Fibroblast of the aortic adventitia (primary cell): ENCODE data around the gene PLAGL1. TPM values are rescaled to one million over a fixed set of nuclear protein-coding genes. Genes with fewer than 3 reads are reported as not detected.
"Not testable (repeated sequence)": the region's sequence is repeated elsewhere in the genome, so short reads cannot be mapped to it uniquely, and the experiment has no call there.

Experiments used
- DNase-seq: peaks from one replicate; pipeline ENCODE4 v3.0.0-alpha.2; 2010; ENCODE audit warnings: low read depth
- H3K4me3 ChIP-seq: 2 replicates; pipeline ENCODE4 v1.5.1; 2011; ENCODE audit warnings: low read depth, mild to moderate bottlenecking, control low read depth, low read length, moderate library complexity
- total RNA-seq: library from RNA; depleted of rRNA; stranded (reverse); fragments of >200 nt; gene quantifications from 2 replicates; pipeline ENCODE4 v1.2.3, GENCODE V29; 2012; ENCODE audit warnings: low replicate concordance
- TF ChIP-seq, protein P1 (sequence below): IDR thresholded peaks from 2 replicates; pipeline ENCODE4 v1.5.1; 2011; ENCODE audit warnings: mild to moderate bottlenecking, low read length, control low read depth, inconsistent platforms; ENCODE audit not compliant: insufficient read depth

PLAGL1 gene
- total RNA-seq, 1 donor: 35.2 TPM

DNA sequence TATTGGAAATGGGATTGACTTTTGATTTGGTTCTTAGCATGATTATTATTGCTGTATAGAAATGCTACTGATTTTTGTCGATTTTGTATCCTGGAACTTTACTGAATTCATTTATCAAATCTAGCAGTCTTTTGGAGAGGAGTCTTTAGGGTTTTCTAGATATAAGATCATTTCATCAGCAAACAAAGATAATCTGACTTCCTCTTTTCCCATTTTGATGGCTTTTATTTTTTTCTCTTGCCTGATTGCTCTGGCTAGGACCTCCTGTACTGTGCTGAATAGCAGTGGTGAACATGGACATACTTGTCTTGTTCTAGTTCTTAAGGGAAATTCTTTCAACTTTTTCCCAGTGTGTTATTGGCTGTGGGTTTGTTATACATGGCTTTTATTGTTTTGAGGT is 79.2 kb downstream of the PLAGL1 start:
- TF ChIP-seq, protein P1, sequence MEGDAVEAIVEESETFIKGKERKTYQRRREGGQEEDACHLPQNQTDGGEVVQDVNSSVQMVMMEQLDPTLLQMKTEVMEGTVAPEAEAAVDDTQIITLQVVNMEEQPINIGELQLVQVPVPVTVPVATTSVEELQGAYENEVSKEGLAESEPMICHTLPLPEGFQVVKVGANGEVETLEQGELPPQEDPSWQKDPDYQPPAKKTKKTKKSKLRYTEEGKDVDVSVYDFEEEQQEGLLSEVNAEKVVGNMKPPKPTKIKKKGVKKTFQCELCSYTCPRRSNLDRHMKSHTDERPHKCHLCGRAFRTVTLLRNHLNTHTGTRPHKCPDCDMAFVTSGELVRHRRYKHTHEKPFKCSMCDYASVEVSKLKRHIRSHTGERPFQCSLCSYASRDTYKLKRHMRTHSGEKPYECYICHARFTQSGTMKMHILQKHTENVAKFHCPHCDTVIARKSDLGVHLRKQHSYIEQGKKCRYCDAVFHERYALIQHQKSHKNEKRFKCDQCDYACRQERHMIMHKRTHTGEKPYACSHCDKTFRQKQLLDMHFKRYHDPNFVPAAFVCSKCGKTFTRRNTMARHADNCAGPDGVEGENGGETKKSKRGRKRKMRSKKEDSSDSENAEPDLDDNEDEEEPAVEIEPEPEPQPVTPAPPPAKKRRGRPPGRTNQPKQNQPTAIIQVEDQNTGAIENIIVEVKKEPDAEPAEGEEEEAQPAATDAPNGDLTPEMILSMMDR: no peak
- no peak overlapping the region for H3K4me3 ChIP-seq
- DNase-seq: no peak

DNA sequence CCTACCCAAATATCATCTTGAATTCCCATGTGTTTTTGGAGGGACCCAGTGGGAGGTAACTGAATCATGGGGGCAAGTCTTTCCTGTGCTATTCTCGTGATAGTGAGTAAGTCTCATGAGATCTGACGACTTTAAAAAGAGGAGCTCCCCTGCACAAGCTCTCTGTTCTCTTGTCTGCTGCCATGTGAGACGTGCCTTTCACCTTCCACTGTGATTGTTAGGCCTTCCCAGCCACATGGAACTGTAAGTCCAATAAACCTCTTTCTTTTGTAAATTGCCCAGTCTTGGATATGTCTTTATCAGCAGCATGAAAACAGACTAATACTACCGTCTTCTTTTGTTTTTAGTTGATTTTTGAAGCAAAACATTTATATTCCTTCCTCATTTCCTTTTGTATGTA is 91.0 kb downstream of the PLAGL1 start:
- not testable (repeated sequence) for H3K4me3 ChIP-seq, DNase-seq

DNA sequence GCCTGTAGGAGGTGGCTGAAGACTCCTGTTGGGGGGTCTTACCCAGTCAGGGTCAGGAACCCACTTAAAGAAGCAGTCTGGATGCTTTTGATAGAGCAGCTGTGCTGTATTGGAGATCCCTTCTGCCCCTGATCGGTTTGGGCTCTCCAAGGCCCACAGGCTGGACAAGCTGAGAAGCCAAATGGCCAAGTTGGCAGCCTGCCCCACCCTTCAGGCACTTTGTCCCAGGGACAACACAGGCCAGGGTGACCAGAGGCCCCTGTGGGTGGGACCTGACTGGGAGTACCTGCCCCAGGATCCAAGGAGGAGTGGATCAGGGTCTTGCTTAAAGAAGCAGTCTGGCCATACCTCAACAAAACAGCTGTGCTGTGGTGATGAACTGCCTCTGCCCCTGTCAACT is 95.4 kb downstream of the PLAGL1 start:
- TF ChIP-seq, protein P1: no peak

DNA sequence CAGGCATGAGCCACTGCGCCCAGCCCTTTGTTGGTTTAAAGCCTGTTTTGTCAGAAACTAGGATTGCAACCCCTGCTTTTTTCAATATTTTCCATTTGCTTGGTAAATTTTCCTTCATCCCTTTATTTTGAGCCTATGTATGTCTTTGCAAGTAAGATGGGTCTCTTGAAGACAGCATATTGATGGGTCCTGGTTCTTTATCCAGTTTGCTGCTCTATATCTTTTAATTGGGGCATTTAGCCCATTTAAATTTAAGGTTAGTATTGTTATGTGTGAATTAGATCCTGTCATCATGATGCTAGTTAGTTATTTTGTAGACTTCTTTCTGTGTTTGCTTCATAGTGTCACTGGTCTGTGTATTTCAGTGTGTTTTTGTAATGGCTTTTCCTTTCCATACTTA is 97.0 kb downstream of the PLAGL1 start:
- H3K4me3 ChIP-seq: no peak overlapping the region
- DNase-seq: no peak
- TF ChIP-seq, protein P1: no peak

More for the DNA sequence above, 95.4 kb downstream of the PLAGL1 start:
- DNase-seq: no peak
- H3K4me3 ChIP-seq: no peak overlapping the region

DNA sequence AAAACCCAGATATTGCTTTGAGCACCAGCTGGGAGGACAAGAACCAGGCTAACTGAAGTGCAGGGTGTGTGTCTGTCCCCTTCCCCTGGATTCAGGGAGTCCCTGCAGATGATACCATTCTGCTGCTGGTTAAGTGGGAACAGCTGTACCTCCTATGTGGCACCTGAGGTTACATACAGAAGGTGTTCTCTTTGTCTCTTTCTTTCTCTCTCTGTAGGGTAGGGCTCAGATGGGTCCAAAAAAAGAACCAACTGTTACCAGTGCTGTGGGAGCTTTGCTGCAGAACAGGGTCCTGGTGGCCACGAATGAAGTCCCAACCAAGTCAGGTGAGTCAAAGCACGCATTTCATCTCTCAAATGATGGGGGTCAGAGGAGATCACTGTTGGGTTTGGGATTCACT is 105.2 kb downstream of the PLAGL1 start:
- no peak for DNase-seq
- TF ChIP-seq, protein P1: no peak
- H3K4me3 ChIP-seq: no peak overlapping the region

DNA sequence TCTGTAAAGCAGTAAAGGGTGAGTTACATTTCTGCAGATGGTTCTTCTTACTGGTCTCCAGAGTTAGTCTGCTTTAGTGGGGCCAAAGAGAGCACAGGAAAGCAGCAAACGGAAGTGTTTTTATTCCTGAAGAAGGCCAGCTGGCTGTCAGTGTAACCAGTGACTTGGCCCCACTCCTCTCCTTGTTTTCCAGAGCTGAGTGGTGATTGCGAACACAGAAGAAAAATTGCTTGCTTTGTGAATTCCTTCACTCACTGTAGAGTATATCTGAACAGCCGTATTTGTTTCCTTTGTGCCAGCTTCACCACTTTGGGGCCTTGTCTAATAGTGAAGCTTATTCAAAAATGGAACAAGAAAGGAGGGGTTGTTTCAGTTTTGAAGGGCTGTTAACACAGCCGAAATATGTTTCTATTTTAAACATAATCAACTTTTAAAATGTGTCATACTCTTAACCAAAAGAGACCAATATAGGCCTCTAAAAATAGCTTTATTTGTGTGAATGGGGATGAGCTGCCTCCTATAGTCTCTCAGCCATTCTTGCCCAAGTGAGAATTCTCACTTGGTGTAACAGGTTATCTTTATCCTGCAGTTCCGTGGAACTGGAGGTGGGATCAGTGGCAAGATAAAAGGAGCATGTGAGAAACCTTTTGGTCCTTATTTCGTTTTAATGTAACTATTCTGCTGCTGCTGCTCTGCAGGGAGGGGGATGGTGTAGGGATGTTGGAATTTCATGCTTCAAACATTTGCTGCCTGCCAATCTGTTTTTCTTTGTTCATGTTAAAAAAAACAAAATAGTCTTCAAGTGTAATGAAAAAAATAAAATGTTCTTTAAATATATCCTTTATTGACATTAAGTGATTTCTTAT is 105.9 kb downstream of the PLAGL1 start:
- H3K4me3 ChIP-seq: no peak overlapping the region
- DNase-seq: peak; percentile 88
- TF ChIP-seq, protein P1: no peak

DNA sequence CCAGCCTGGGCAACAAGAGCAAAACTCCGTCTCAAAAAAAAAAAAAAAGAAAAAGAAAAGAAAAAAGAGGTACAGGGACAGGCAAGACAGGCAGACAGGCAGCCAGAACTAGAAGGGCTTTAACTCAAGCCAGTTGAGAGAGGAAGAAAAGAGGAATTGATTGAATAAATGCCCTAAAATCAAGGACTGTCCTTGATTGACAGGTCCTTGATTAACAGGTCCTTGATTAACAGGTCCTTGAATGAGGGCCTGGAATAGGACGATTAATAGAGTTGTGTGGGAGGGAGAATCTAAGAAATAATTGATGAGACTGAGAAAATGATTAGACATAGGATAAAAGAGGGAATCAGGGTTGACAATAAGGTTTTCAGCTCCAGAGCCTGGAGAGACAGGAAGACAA is 107.7 kb downstream of the PLAGL1 start:
- TF ChIP-seq, protein P1: no peak
- H3K4me3 ChIP-seq: no peak overlapping the region
- no peak for DNase-seq
